ENCODE measurements around the gene ADCY6.

GRCh38 chr12:48758186-48758585 lies 30.7 kb downstream of the ADCY6 start:
- TF ChIP-seq MXI1 (IDR thresholded peaks at IDR 0.05; ENCODE audit: borderline replicate concordance, low read depth, low read length) (no peak), CTCF (conservative IDR thresholded peaks at IDR 0.05; ENCODE audit: low read depth, low read length) (no peak), POLR2A (IDR thresholded peaks at IDR 0.05; ENCODE audit: low read depth, low read length) (no peak), FOS (IDR thresholded peaks at IDR 0.05; ENCODE audit: low read depth, low read length) (no peak), RAD21 (IDR thresholded peaks at IDR 0.05; ENCODE audit: low read length) (no peak), MAZ (IDR thresholded peaks at IDR 0.05; ENCODE audit: borderline replicate concordance, low read depth, low read length) (no peak), USF2 (IDR thresholded peaks at IDR 0.05; ENCODE audit: low read depth, low read length) (no peak), CEBPB (IDR thresholded peaks at IDR 0.05; ENCODE audit: low read depth, low read length) (no peak), RFX5 (IDR thresholded peaks at IDR 0.05; ENCODE audit: low read depth, low read length) (no peak), NFE2L2 (IDR thresholded peaks at IDR 0.05; ENCODE audit: low read depth, low read length) (no peak), RCOR1 (IDR thresholded peaks at IDR 0.05; ENCODE audit: insufficient replicate concordance, low read length) (no peak), SMC3 (IDR thresholded peaks at IDR 0.05; ENCODE audit: low read depth, low read length) (no peak), MAFK (IDR thresholded peaks at IDR 0.05; ENCODE audit: low read depth, low read length) (no peak), CHD1 (IDR thresholded peaks at IDR 0.05; ENCODE audit: low read depth, low read length) (no peak)

Data from IMR-90 (cell line).